ENCODE measurements around the gene HINT1.
"Not testable (repeated sequence)": the region's sequence is repeated elsewhere in the genome, so short reads cannot be mapped to it uniquely, and the experiment has no call there.

The HINT1 gene

DNA sequence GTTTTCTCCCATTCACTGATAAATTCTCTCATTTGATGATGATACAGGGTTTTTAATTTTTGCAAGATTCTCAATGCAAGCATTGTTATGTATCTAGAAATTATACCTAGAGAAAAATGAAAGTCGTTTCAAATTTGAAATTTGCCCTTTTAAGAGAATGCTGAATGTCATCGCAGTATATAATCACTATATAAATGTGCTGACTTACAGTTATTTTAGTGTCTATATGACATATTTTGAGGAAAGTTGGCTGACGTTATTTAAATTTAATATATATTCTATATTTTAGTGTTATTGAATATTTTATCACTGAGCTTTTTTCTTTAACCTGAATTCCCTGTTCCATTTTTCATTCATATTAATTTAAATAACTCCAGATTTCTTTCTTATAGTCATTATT lies 35.5 kb upstream of the HINT1 start:
- Histone ChIP-seq H3K27ac (ENCODE audit: low read depth, low read length) (no peak overlapping the region), H3K9ac (ENCODE audit: low read depth in 1 of 2, low read length in 2 of 2) (no peak overlapping the region)

GRCh38 chr5:131198625-131199024 lies 33.6 kb upstream of the HINT1 start:
- peaks cover 5% of the 10 kb centered on the region in 2 donors for H3K4me1 ChIP-seq (ENCODE audit: control insufficient read depth in 1 of 2, insufficient read depth in 2 of 2, low read length in 2 of 2)
- no peak overlapping the region for H3K9ac ChIP-seq (ENCODE audit: low read depth in 1 of 2, low read length in 2 of 2)
- no peaks in the 10 kb centered on the region for H3K9me3 ChIP-seq (ENCODE audit: control insufficient read depth in 1 of 2, low read length in 2 of 2)
- no peak overlapping the region for H3K4me3 ChIP-seq (ENCODE audit: low read depth in 1 of 2, low read length in 2 of 2)
- no peak overlapping the region for H3K27ac ChIP-seq (ENCODE audit: low read depth, low read length)
- peaks cover 0 to 3% of the 10 kb centered on the region in 2 donors for H3K36me3 ChIP-seq (ENCODE audit: control insufficient read depth in 1 of 2, insufficient read depth in 2 of 2, low read length in 2 of 2)
- no peaks in the 10 kb centered on the region for H3K27me3 ChIP-seq (ENCODE audit: control insufficient read depth in 1 of 2, insufficient read depth in 2 of 2, low read length in 2 of 2)

More for the DNA sequence above, 35.5 kb upstream of the HINT1 start:
- no peaks in the 10 kb centered on the region for H3K4me1 ChIP-seq (ENCODE audit: control insufficient read depth in 1 of 2, insufficient read depth in 2 of 2, low read length in 2 of 2)
- H3K4me3 ChIP-seq (ENCODE audit: low read depth in 1 of 2, low read length in 2 of 2): no peak overlapping the region
- H3K9me3 ChIP-seq (ENCODE audit: control insufficient read depth in 1 of 2, low read length in 2 of 2): no peaks in the 10 kb centered on the region
- H3K27me3 ChIP-seq (ENCODE audit: control insufficient read depth in 1 of 2, insufficient read depth in 2 of 2, low read length in 2 of 2): no peaks in the 10 kb centered on the region
- peaks cover 0 to 3% of the 10 kb centered on the region in 2 donors for H3K36me3 ChIP-seq (ENCODE audit: control insufficient read depth in 1 of 2, insufficient read depth in 2 of 2, low read length in 2 of 2)

GRCh38 chr5:131196331-131196730 lies 31.3 kb upstream of the HINT1 start:
- no peaks in the 10 kb centered on the region for H3K9me3 ChIP-seq (ENCODE audit: control insufficient read depth in 1 of 2, low read length in 2 of 2)
- no peaks in the 10 kb centered on the region for H3K27me3 ChIP-seq (ENCODE audit: control insufficient read depth in 1 of 2, insufficient read depth in 2 of 2, low read length in 2 of 2)
- H3K9ac ChIP-seq (ENCODE audit: low read depth in 1 of 2, low read length in 2 of 2): no peak overlapping the region
- no peak overlapping the region for H3K27ac ChIP-seq (ENCODE audit: low read depth, low read length)
- peaks cover 5% of the 10 kb centered on the region in 2 donors for H3K4me1 ChIP-seq (ENCODE audit: control insufficient read depth in 1 of 2, insufficient read depth in 2 of 2, low read length in 2 of 2)
- H3K4me3 ChIP-seq (ENCODE audit: low read depth in 1 of 2, low read length in 2 of 2): no peak overlapping the region
- peaks cover 0 to 3% of the 10 kb centered on the region in 2 donors for H3K36me3 ChIP-seq (ENCODE audit: control insufficient read depth in 1 of 2, insufficient read depth in 2 of 2, low read length in 2 of 2)

GRCh38 chr5:131195696-131196095 lies 30.6 kb upstream of the HINT1 start:
- Histone ChIP-seq H3K4me1 (ENCODE audit: control insufficient read depth in 1 of 2, insufficient read depth in 2 of 2, low read length in 2 of 2) (peaks cover 5% of the 10 kb centered on the region in 2 donors), H3K27me3 (ENCODE audit: control insufficient read depth in 1 of 2, insufficient read depth in 2 of 2, low read length in 2 of 2) (no peaks in the 10 kb centered on the region), H3K4me3 (ENCODE audit: low read depth in 1 of 2, low read length in 2 of 2) (no peak overlapping the region), H3K9ac (ENCODE audit: low read depth in 1 of 2, low read length in 2 of 2) (no peak overlapping the region), H3K27ac (ENCODE audit: low read depth, low read length) (no peak overlapping the region), H3K36me3 (ENCODE audit: control insufficient read depth in 1 of 2, insufficient read depth in 2 of 2, low read length in 2 of 2) (peaks cover 0 to 3% of the 10 kb centered on the region in 2 donors), H3K9me3 (ENCODE audit: control insufficient read depth in 1 of 2, low read length in 2 of 2) (no peaks in the 10 kb centered on the region)

DNA sequence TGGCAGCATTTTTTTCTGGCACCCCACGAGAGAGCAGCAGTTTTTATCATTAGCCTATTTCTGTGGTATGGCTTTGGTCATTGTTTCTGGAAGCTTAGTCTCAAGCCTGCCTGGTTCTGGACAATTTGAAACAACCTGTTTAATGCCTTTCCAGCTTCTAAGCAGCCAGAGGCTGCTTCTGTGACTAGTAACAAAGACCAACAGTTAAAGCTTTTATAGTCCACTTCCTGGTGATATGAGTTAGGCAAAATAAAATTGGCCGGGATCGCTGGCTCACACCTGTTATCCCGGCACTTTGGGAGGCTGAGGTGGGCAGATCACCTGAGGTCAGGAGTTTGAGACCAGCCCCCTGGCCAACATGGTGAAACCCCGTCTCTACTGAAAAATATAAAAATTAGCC lies 29.7 kb upstream of the HINT1 start:
- no peaks in the 10 kb centered on the region for H3K27me3 ChIP-seq (ENCODE audit: control insufficient read depth in 1 of 2, insufficient read depth in 2 of 2, low read length in 2 of 2)
- no peaks in the 10 kb centered on the region for H3K9me3 ChIP-seq (ENCODE audit: control insufficient read depth in 1 of 2, low read length in 2 of 2)
- H3K4me3 ChIP-seq (ENCODE audit: low read depth in 1 of 2, low read length in 2 of 2): peak overlapping the region in 1 of 2 donors; percentile 18
- no peaks in the 10 kb centered on the region for H3K36me3 ChIP-seq (ENCODE audit: control insufficient read depth in 1 of 2, insufficient read depth in 2 of 2, low read length in 2 of 2)
- peaks cover 5% of the 10 kb centered on the region in 2 donors for H3K4me1 ChIP-seq (ENCODE audit: control insufficient read depth in 1 of 2, insufficient read depth in 2 of 2, low read length in 2 of 2)
- H3K27ac ChIP-seq (ENCODE audit: low read depth, low read length): no peak overlapping the region
- H3K9ac ChIP-seq (ENCODE audit: low read depth in 1 of 2, low read length in 2 of 2): no peak overlapping the region

GRCh38 chr5:131193897-131194296 lies 28.8 kb upstream of the HINT1 start:
- H3K36me3 ChIP-seq (ENCODE audit: control insufficient read depth in 1 of 2, insufficient read depth in 2 of 2, low read length in 2 of 2); H3K4me3 ChIP-seq (ENCODE audit: low read depth in 1 of 2, low read length in 2 of 2); H3K9ac ChIP-seq (ENCODE audit: low read depth in 1 of 2, low read length in 2 of 2); H3K27me3 ChIP-seq (ENCODE audit: control insufficient read depth in 1 of 2, insufficient read depth in 2 of 2, low read length in 2 of 2); H3K4me1 ChIP-seq (ENCODE audit: control insufficient read depth in 1 of 2, insufficient read depth in 2 of 2, low read length in 2 of 2); H3K9me3 ChIP-seq (ENCODE audit: control insufficient read depth in 1 of 2, low read length in 2 of 2); H3K27ac ChIP-seq (ENCODE audit: low read depth, low read length): not testable (repeated sequence)

DNA sequence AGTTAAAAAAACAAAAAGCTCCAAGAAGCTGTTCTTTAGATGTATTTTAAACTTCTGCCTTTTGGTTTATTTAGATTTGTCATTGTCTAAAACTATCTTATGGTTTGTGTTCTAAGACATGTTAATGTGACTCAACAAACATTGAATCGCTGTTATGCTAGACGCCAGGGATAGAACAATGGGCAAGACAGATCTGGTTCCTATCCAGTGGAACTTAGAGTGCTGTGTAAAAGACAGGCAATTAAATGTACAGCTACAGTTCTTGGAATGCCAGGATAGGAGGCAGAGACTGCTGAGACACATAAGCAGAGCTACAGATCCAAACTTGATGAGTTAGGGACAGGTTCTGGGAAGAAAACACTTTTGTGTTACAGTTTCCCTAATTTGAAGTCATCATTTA lies 28.1 kb upstream of the HINT1 start:
- Histone ChIP-seq H3K4me3 (ENCODE audit: low read depth in 1 of 2, low read length in 2 of 2) (no peak overlapping the region), H3K4me1 (ENCODE audit: control insufficient read depth in 1 of 2, insufficient read depth in 2 of 2, low read length in 2 of 2) (peaks cover 5% of the 10 kb centered on the region in 2 donors), H3K9ac (ENCODE audit: low read depth in 1 of 2, low read length in 2 of 2) (no peak overlapping the region), H3K36me3 (ENCODE audit: control insufficient read depth in 1 of 2, insufficient read depth in 2 of 2, low read length in 2 of 2) (no peaks in the 10 kb centered on the region), H3K27me3 (ENCODE audit: control insufficient read depth in 1 of 2, insufficient read depth in 2 of 2, low read length in 2 of 2) (no peaks in the 10 kb centered on the region), H3K27ac (ENCODE audit: low read depth, low read length) (no peak overlapping the region), H3K9me3 (ENCODE audit: control insufficient read depth in 1 of 2, low read length in 2 of 2) (no peaks in the 10 kb centered on the region)

GRCh38 chr5:131186561-131187256 lies 21.7 kb upstream of the HINT1 start:
- H3K9me3 ChIP-seq (ENCODE audit: control insufficient read depth in 1 of 2, low read length in 2 of 2): no peaks in the 10 kb centered on the region
- H3K9ac ChIP-seq (ENCODE audit: low read depth in 1 of 2, low read length in 2 of 2): no peak overlapping the region
- no peak overlapping the region for H3K27ac ChIP-seq (ENCODE audit: low read depth, low read length)
- no peaks in the 10 kb centered on the region for H3K27me3 ChIP-seq (ENCODE audit: control insufficient read depth in 1 of 2, insufficient read depth in 2 of 2, low read length in 2 of 2)
- no peaks in the 10 kb centered on the region for H3K4me1 ChIP-seq (ENCODE audit: control insufficient read depth in 1 of 2, insufficient read depth in 2 of 2, low read length in 2 of 2)
- H3K36me3 ChIP-seq (ENCODE audit: control insufficient read depth in 1 of 2, insufficient read depth in 2 of 2, low read length in 2 of 2): peaks cover 0 to 12% of the 10 kb centered on the region in 2 donors
- no peak overlapping the region for H3K4me3 ChIP-seq (ENCODE audit: low read depth in 1 of 2, low read length in 2 of 2)

GRCh38 chr5:131185523-131186104 lies 20.6 kb upstream of the HINT1 start:
- no peak overlapping the region for H3K9ac ChIP-seq (ENCODE audit: low read depth in 1 of 2, low read length in 2 of 2)
- peaks cover 0 to 12% of the 10 kb centered on the region in 2 donors for H3K36me3 ChIP-seq (ENCODE audit: control insufficient read depth in 1 of 2, insufficient read depth in 2 of 2, low read length in 2 of 2)
- no peaks in the 10 kb centered on the region for H3K27me3 ChIP-seq (ENCODE audit: control insufficient read depth in 1 of 2, insufficient read depth in 2 of 2, low read length in 2 of 2)
- no peak overlapping the region for H3K27ac ChIP-seq (ENCODE audit: low read depth, low read length)
- no peaks in the 10 kb centered on the region for H3K4me1 ChIP-seq (ENCODE audit: control insufficient read depth in 1 of 2, insufficient read depth in 2 of 2, low read length in 2 of 2)
- H3K4me3 ChIP-seq (ENCODE audit: low read depth in 1 of 2, low read length in 2 of 2): no peak overlapping the region
- H3K9me3 ChIP-seq (ENCODE audit: control insufficient read depth in 1 of 2, low read length in 2 of 2): no peaks in the 10 kb centered on the region

DNA sequence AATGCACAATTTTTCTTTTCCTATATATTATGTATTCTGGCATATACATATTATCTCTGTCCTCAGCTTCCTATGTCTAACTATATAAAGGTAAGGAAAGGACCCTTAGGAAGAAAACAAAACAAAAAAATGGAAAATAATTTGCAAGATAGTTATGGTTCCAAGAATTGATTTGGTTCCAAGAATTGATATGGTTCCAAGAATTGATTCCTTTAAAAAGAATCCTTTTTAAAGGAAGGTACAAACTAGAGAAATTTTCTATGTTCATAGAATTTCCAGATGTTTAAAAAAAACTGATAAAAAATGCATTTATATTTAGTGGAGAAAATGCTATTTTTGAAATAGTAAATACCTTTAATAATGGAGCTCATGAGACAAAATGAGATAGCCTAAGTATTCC lies 17.8 kb upstream of the HINT1 start:
- no peaks in the 10 kb centered on the region for H3K27me3 ChIP-seq (ENCODE audit: control insufficient read depth in 1 of 2, insufficient read depth in 2 of 2, low read length in 2 of 2)
- H3K27ac ChIP-seq (ENCODE audit: low read depth, low read length): no peak overlapping the region
- no peaks in the 10 kb centered on the region for H3K9me3 ChIP-seq (ENCODE audit: control insufficient read depth in 1 of 2, low read length in 2 of 2)
- H3K36me3 ChIP-seq (ENCODE audit: control insufficient read depth in 1 of 2, insufficient read depth in 2 of 2, low read length in 2 of 2): peaks cover 0 to 10% of the 10 kb centered on the region in 2 donors
- no peak overlapping the region for H3K4me3 ChIP-seq (ENCODE audit: low read depth in 1 of 2, low read length in 2 of 2)
- no peak overlapping the region for H3K9ac ChIP-seq (ENCODE audit: low read depth in 1 of 2, low read length in 2 of 2)
- no peaks in the 10 kb centered on the region for H3K4me1 ChIP-seq (ENCODE audit: control insufficient read depth in 1 of 2, insufficient read depth in 2 of 2, low read length in 2 of 2)

Data from duodenal mucosa (tissue), 2 donors.